GM23338 (cell line): Measurements from ENCODE around the gene MPV17.
A peak's percentile ranks its signal among the peaks of the same experiment; 100 is the strongest.

ENCODE experiments used
- CREB1 ChIP-seq: fragments of 250-450 bp; sonication (Bioruptor Pico); IDR thresholded peaks from 2 replicates; pipeline ENCODE4 v1.5.0; 2020; ENCODE audit warnings: low read depth, mild to moderate bottlenecking, moderate library complexity
- EZH2 ChIP-seq: fragments of 200-600 bp; sonication (generic); IDR thresholded peaks from one replicate; pipeline ENCODE4 v1.8.0; 2017; ENCODE audit warnings: antibody characterized with exemption, mild to moderate bottlenecking, low read depth; ENCODE audit not compliant: unreplicated experiment
- EZH2phosphoT487 ChIP-seq: fragments of 200-600 bp; sonication (generic); IDR thresholded peaks from one replicate; pipeline ENCODE4 v1.8.1; 2018; ENCODE audit warnings: antibody characterized with exemption; ENCODE audit not compliant: unreplicated experiment
- JUNB ChIP-seq: IDR thresholded peaks from one replicate; pipeline ENCODE4 v1.6.1; 2016; ENCODE audit warnings: antibody characterized with exemption; ENCODE audit not compliant: unreplicated experiment
- POLR2AphosphoS5 ChIP-seq: IDR thresholded peaks from 2 replicates; pipeline ENCODE4 v1.6.1; 2016; ENCODE audit warnings: antibody characterized with exemption, low read depth
- TF ChIP-seq, protein P1 (sequence below), 2 experiments: fragments of 200-600 bp in 1 of 2; sonication (generic) in 1 of 2; conservative IDR thresholded peaks; 2 replicates each; pipeline versions ENCODE4 v1.5.1 to v1.6.1; 2016 to 2017; ENCODE audit warnings: antibody characterized with exemption in 2 of 2, low read depth in 2 of 2, mild to moderate bottlenecking in 2 of 2, moderate library complexity in 1 of 2

DNA sequence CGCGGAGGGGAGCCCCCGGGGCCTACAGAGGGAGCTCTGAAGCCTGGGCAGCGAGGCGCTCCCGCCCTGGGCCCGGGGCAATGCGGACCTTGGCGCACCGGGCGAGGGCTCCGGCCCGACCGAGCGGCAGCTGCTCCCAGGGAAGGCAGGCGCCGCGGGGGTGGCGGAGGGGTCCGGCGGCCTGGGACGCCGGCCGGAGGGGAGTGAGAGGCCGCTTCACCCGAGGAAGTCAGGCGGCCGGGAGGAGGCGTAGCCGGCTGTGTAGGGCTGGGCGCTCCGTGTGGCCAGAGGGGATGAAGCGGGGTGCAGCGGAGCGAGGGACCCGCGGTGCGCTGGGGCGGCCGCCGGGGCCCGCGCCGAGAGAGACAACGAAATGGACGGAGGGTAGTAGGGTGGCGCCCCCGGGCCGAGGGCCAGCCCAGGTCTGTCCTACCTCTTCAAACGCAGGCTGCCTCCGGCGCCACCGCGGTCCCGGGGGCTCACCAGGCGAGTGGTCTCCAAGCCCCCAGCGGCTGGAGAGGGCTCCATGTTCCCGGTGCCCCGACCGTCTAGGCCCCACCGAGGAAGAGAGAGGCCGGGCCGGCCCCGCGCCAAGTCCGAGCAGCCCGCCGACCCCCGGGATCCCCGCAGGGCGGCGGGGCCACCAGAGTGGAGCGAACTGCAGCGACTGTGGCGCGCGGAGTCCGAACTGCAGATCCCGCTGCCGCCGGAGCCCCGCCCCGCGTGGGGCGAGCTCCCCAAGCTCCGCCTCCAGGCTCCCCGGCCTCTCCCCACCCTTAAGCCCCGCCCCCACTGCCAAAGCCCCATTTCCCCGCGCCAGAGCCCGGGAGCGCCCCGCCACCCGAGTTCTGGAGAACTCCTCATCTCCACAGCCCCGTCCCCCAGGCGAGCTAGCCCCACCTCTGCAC, 60.3 kb downstream of the MPV17 start, which contains the start of gene SLC30A3:
- TF ChIP-seq EZH2phosphoT487 (no peak), POLR2AphosphoS5 (peak; percentile 46), EZH2 (no peak), CREB1 (CRISPR knock-in tag) (no peak), JUNB (no peak)
- TF ChIP-seq, protein P1, sequence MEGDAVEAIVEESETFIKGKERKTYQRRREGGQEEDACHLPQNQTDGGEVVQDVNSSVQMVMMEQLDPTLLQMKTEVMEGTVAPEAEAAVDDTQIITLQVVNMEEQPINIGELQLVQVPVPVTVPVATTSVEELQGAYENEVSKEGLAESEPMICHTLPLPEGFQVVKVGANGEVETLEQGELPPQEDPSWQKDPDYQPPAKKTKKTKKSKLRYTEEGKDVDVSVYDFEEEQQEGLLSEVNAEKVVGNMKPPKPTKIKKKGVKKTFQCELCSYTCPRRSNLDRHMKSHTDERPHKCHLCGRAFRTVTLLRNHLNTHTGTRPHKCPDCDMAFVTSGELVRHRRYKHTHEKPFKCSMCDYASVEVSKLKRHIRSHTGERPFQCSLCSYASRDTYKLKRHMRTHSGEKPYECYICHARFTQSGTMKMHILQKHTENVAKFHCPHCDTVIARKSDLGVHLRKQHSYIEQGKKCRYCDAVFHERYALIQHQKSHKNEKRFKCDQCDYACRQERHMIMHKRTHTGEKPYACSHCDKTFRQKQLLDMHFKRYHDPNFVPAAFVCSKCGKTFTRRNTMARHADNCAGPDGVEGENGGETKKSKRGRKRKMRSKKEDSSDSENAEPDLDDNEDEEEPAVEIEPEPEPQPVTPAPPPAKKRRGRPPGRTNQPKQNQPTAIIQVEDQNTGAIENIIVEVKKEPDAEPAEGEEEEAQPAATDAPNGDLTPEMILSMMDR (conservative IDR thresholded peaks at IDR 0.05; ENCODE audit: low read depth in 2 of 2), result no peak
